CD4-positive, alpha-beta memory T cell (primary cell): ENCODE measurements around the gene UBASH3A. TPM values are rescaled to one million over a fixed set of nuclear protein-coding genes. Genes with fewer than 3 reads are reported as not detected.
A peak's percentile ranks its signal among the peaks of the same experiment; 100 is the strongest.

Experiments used
- CTCF ChIA-PET: fragments of 350-600 bp; sonication (Branson Sonifier 250); formaldehyde crosslinking; loops from one replicate; lab custom pipeline; 2021; ENCODE audit warnings: inconsistent platforms; ENCODE audit not compliant: partially characterized antibody; lab: Charles Lee
- POLR2A ChIA-PET: fragments of 350-600 bp; sonication (Branson Sonifier 250); formaldehyde crosslinking; loops from one replicate; lab custom pipeline; 2021; ENCODE audit not compliant: partially characterized antibody; lab: Charles Lee
- DNase-seq, 5 donors: peaks; one replicate each; pipeline versions ENCODE4 v3.0.0 to v3.0.0-alpha.2; 2020 to 2022; ENCODE audit warnings: mixed read lengths in 1 of 5
- H3K27ac ChIP-seq: one replicate; pipeline ENCODE4 v1.7.0; 2013; ENCODE audit warnings: low read depth, low read length
- H3K27me3 ChIP-seq: 2 replicates; pipeline ENCODE4 v1.7.0; 2013; ENCODE audit warnings: mild to moderate bottlenecking, low read length, moderate library complexity; ENCODE audit not compliant: insufficient read depth
- H3K36me3 ChIP-seq: 2 replicates; pipeline ENCODE4 v1.7.0; 2013; ENCODE audit warnings: mild to moderate bottlenecking, low read length, moderate library complexity; ENCODE audit not compliant: insufficient read depth
- H3K4me1 ChIP-seq: 2 replicates; pipeline ENCODE4 v1.7.0; 2013; ENCODE audit warnings: mild to moderate bottlenecking, low read length, moderate library complexity; ENCODE audit not compliant: insufficient read depth
- H3K4me3 ChIP-seq, 2 donors: one replicate each; pipeline ENCODE4 v1.7.0; 2013; ENCODE audit warnings: low read length in 2 of 2, mild to moderate bottlenecking in 1 of 2
- H3K9me3 ChIP-seq, 2 donors: one replicate each; pipeline ENCODE4 v1.7.0; 2013; ENCODE audit warnings: low read length in 2 of 2, control low read depth in 1 of 2; ENCODE audit not compliant: control insufficient read depth in 1 of 2
- H3K27ac Mint-ChIP-seq, 7 donors: one replicate each; pipeline ENCODE4 v1.8.0; 2020 to 2021; ENCODE audit warnings: mixed read lengths in 7 of 7, mild to moderate bottlenecking in 6 of 7, inconsistent platforms in 3 of 7, moderate library complexity in 3 of 7
- H3K27me3 Mint-ChIP-seq, 2 donors: one replicate each; pipeline ENCODE4 v1.8.0; 2020 to 2021; ENCODE audit warnings: mixed read lengths in 2 of 2
- H3K36me3 Mint-ChIP-seq, 2 donors: one replicate each; pipeline ENCODE4 v1.8.0; 2020 to 2021; ENCODE audit warnings: mixed read lengths in 2 of 2, inconsistent platforms in 1 of 2, mild to moderate bottlenecking in 1 of 2
- H3K4me1 Mint-ChIP-seq, 4 donors: one replicate each; pipeline ENCODE4 v1.8.0; 2020 to 2021; ENCODE audit warnings: mixed read lengths in 4 of 4, mild to moderate bottlenecking in 1 of 4
- H3K4me3 Mint-ChIP-seq, 8 donors: one replicate each; pipeline ENCODE4 v1.8.0; 2020 to 2021; ENCODE audit warnings: mixed read lengths in 8 of 8, mild to moderate bottlenecking in 7 of 8, moderate library complexity in 6 of 8, inconsistent platforms in 3 of 8
- H3K9me3 Mint-ChIP-seq, 8 donors: one replicate each; pipeline ENCODE4 v1.8.0; 2020 to 2021; ENCODE audit warnings: mixed read lengths in 8 of 8, mild to moderate bottlenecking in 5 of 8, inconsistent platforms in 3 of 8, moderate library complexity in 1 of 8
- intact Hi-C: fragments of 100-400 bp; cut with micrococcal nuclease; formaldehyde crosslinking; loops from one replicate; pipeline ENCODE4 v1.15.1; 2023
- polyA plus RNA-seq, 2 donors: library from polyadenylated mRNA; unstranded; fragments of 300-500 nt; fragmentation: Illumina TruSeq; gene quantifications; one replicate each; pipeline ENCODE4 v1.2.3, GENCODE V29; 2021
- total RNA-seq, 2 experiments: library from RNA; stranded (reverse); gene quantifications; one replicate each; pipeline ENCODE4 v1.2.3, GENCODE V29; 2021

Gene UBASH3A
- total and polyA plus RNA-seq, 4 experiments from 2014 or later: 43.1 to 93.6 (median 68.7) TPM

- Histone ChIP-seq H3K9me3 (peaks cover 5 to 7% of the 10 kb centered on the region in 2 donors), H3K4me3 (no peak overlapping the region), H3K4me1 (peaks cover 24% of the 10 kb centered on the region), H3K27ac (no peak overlapping the region), H3K27me3 (no peaks in the 10 kb centered on the region), H3K36me3 (no peaks in the 10 kb centered on the region)
- peak overlapping the region in 2 of 7 donors; percentile 32 to 41 for H3K27ac Mint-ChIP-seq
- H3K27me3 Mint-ChIP-seq: no peaks in the 10 kb centered on the region
- intact Hi-C loops: no loop called here
- H3K4me1 Mint-ChIP-seq: peaks cover 15 to 36% (median 26%) of the 10 kb centered on the region in 4 donors
- no peak overlapping the region for H3K4me3 Mint-ChIP-seq
- CTCF ChIA-PET: interaction anchor here (1.6 kb wide), 1 partner anchor 568 kb away, joined by 4 read pairs; no protein-coding TSS in a partner anchor
- POLR2A ChIA-PET: no interaction called here
- H3K36me3 Mint-ChIP-seq: peaks cover 0 to 15% of the 10 kb centered on the region in 2 donors
- H3K9me3 Mint-ChIP-seq: peaks cover 0 to 19% (median 14%) of the 10 kb centered on the region in 8 donors
- DNase-seq: no peak
Measured at GRCh38 chr21:42384156-42384945, 19.4 kb upstream of the UBASH3A start.

GRCh38 chr21:42384989-42385388, 18.7 kb upstream of the UBASH3A start:
- no peak overlapping the region for H3K27ac ChIP-seq
- H3K9me3 Mint-ChIP-seq: peaks cover 0 to 19% (median 14%) of the 10 kb centered on the region in 8 donors
- H3K4me1 ChIP-seq: peaks cover 31% of the 10 kb centered on the region
- ChIA-PET CTCF (no interaction called here), POLR2A (interaction anchor here (2.5 kb wide), 1 partner anchor 19 kb away, joined by 8 read pairs; the partner anchor contains the start of gene UBASH3A)
- intact Hi-C loops: no loop called here
- no peaks in the 10 kb centered on the region for H3K27me3 Mint-ChIP-seq
- H3K27ac Mint-ChIP-seq: peak overlapping the region in 5 of 7 donors; percentile 9 to 81 (median 63)
- no peak for DNase-seq
- H3K4me3 ChIP-seq: no peak overlapping the region
- H3K9me3 ChIP-seq: peaks cover 5 to 7% of the 10 kb centered on the region in 2 donors
- H3K4me3 Mint-ChIP-seq: peak overlapping the region in 3 of 8 donors; percentile 14 to 67 (median 35)
- peaks cover 19 to 42% (median 32%) of the 10 kb centered on the region in 4 donors for H3K4me1 Mint-ChIP-seq
- no peaks in the 10 kb centered on the region for H3K36me3 ChIP-seq
- H3K27me3 ChIP-seq: no peaks in the 10 kb centered on the region
- peaks cover 0 to 15% of the 10 kb centered on the region in 2 donors for H3K36me3 Mint-ChIP-seq

GRCh38 chr21:42385619-42386018, 18.1 kb upstream of the UBASH3A start:
- H3K36me3 ChIP-seq: no peaks in the 10 kb centered on the region
- POLR2A ChIA-PET: interaction anchor here (2.5 kb wide), 1 partner anchor 18 kb away, joined by 8 read pairs; the partner anchor contains the start of gene UBASH3A
- DNase-seq: no peak
- Mint-ChIP-seq H3K27me3 (no peaks in the 10 kb centered on the region), H3K9me3 (peaks cover 0 to 19% (median 14%) of the 10 kb centered on the region in 8 donors), H3K4me3 (no peak overlapping the region), H3K27ac (no peak overlapping the region), H3K4me1 (peaks cover 21 to 48% (median 34%) of the 10 kb centered on the region in 4 donors), H3K36me3 (peaks cover 0 to 15% of the 10 kb centered on the region in 2 donors)
- peaks cover 5 to 7% of the 10 kb centered on the region in 2 donors for H3K9me3 ChIP-seq
- H3K4me1 ChIP-seq: peaks cover 33% of the 10 kb centered on the region
- H3K4me3 ChIP-seq: no peak overlapping the region
- no peaks in the 10 kb centered on the region for H3K27me3 ChIP-seq
- no peak overlapping the region for H3K27ac ChIP-seq
- intact Hi-C loops: no loop called here
- CTCF ChIA-PET: no interaction called here

- CTCF ChIA-PET: no interaction called here
- H3K4me3 ChIP-seq: no peak overlapping the region
- peaks cover 0 to 19% (median 14%) of the 10 kb centered on the region in 8 donors for H3K9me3 Mint-ChIP-seq
- H3K36me3 ChIP-seq: no peaks in the 10 kb centered on the region
- no peak overlapping the region for H3K27ac Mint-ChIP-seq
- H3K27ac ChIP-seq: no peak overlapping the region
- DNase-seq: no peak
- intact Hi-C loops: no loop called here
- H3K4me1 Mint-ChIP-seq: peaks cover 22 to 53% (median 36%) of the 10 kb centered on the region in 4 donors
- H3K4me1 ChIP-seq: peaks cover 33% of the 10 kb centered on the region
- H3K27me3 ChIP-seq: no peaks in the 10 kb centered on the region
- POLR2A ChIA-PET: interaction anchor here (2.5 kb wide), 1 partner anchor 18 kb away, joined by 8 read pairs; the partner anchor contains the start of gene UBASH3A
- no peak overlapping the region for H3K4me3 Mint-ChIP-seq
- H3K9me3 ChIP-seq: peaks cover 5 to 7% of the 10 kb centered on the region in 2 donors
- peaks cover 0 to 15% of the 10 kb centered on the region in 2 donors for H3K36me3 Mint-ChIP-seq
- no peaks in the 10 kb centered on the region for H3K27me3 Mint-ChIP-seq
Measured at GRCh38 chr21:42386034-42386591, 17.6 kb upstream of the UBASH3A start.

GRCh38 chr21:42387164-42387563, 16.5 kb upstream of the UBASH3A start:
- Histone ChIP-seq H3K4me3 (no peak overlapping the region), H3K4me1 (peaks cover 33% of the 10 kb centered on the region), H3K27ac (no peak overlapping the region), H3K36me3 (no peaks in the 10 kb centered on the region), H3K27me3 (no peaks in the 10 kb centered on the region), H3K9me3 (peaks cover under 1 to 2% of the 10 kb centered on the region in 2 donors)
- DNase-seq: no peak
- Mint-ChIP-seq H3K4me1 (peaks cover 21 to 61% (median 42%) of the 10 kb centered on the region in 4 donors), H3K36me3 (peaks cover 0 to 7% of the 10 kb centered on the region in 2 donors), H3K27me3 (no peaks in the 10 kb centered on the region), H3K9me3 (peaks cover 0 to 10% (median 5%) of the 10 kb centered on the region in 8 donors), H3K4me3 (no peak overlapping the region), H3K27ac (peak overlapping the region in 4 of 7 donors; percentile 2 to 67 (median 36))
- CTCF ChIA-PET: interaction anchor here (0.7 kb wide), 1 partner anchor 121 kb away, joined by 3 read pairs; no protein-coding TSS in a partner anchor
- POLR2A ChIA-PET: interaction anchor here (2.5 kb wide), 1 partner anchor 17 kb away, joined by 8 read pairs; the partner anchor contains the start of gene UBASH3A
- intact Hi-C loops: no loop called here

GRCh38 chr21:42387843-42388340, 15.8 kb upstream of the UBASH3A start:
- no peaks in the 10 kb centered on the region for H3K27me3 Mint-ChIP-seq
- peaks cover 21 to 68% (median 47%) of the 10 kb centered on the region in 4 donors for H3K4me1 Mint-ChIP-seq
- H3K9me3 Mint-ChIP-seq: peaks cover 0 to 5% (median 0%) of the 10 kb centered on the region in 8 donors
- no peaks in the 10 kb centered on the region for H3K27me3 ChIP-seq
- H3K36me3 Mint-ChIP-seq: no peaks in the 10 kb centered on the region
- no peak for DNase-seq
- H3K36me3 ChIP-seq: no peaks in the 10 kb centered on the region
- peak overlapping the region in 3 of 7 donors; percentile 52 to 68 (median 55) for H3K27ac Mint-ChIP-seq
- POLR2A ChIA-PET: interaction anchor here (2.0 to 2.2 kb wide), 3 partner anchors 11 to 36 kb away, joined by 6 to 18 read pairs (median 11); partner anchors contain the start of gene UBASH3A
- CTCF ChIA-PET: interaction anchor here (0.7 to 1.6 kb wide), 2 partner anchors 16 to 120 kb away, joined by 3 to 9 read pairs; partner anchors contain the start of gene UBASH3A
- H3K9me3 ChIP-seq: no peaks in the 10 kb centered on the region
- peaks cover 40% of the 10 kb centered on the region for H3K4me1 ChIP-seq
- no peak overlapping the region for H3K27ac ChIP-seq
- H3K4me3 ChIP-seq: no peak overlapping the region
- peak overlapping the region in 1 of 8 donors; percentile 63 for H3K4me3 Mint-ChIP-seq
- intact Hi-C loops: no loop called here
